Nephron progenitor cell (in vitro differentiated cells): ENCODE measurements around the gene TAPT1.

Source experiments
- DNase-seq: peaks from one replicate; pipeline ENCODE4 v3.0.0; 2021
- H3K27ac Mint-ChIP-seq: 2 replicates; pipeline ENCODE4 v1.8.0; 2021; ENCODE audit warnings: mild to moderate bottlenecking, moderate library complexity, mixed read lengths
- H3K27me3 Mint-ChIP-seq: 2 replicates; pipeline ENCODE4 v1.8.0; 2021; ENCODE audit warnings: mild to moderate bottlenecking, low read depth, mixed read lengths; ENCODE audit not compliant: poor library complexity
- H3K36me3 Mint-ChIP-seq: 2 replicates; pipeline ENCODE4 v1.8.0; 2021; ENCODE audit warnings: low read depth, mixed read lengths
- H3K4me1 Mint-ChIP-seq: 2 replicates; pipeline ENCODE4 v1.8.0; 2021; ENCODE audit warnings: mixed read lengths
- H3K4me3 Mint-ChIP-seq: 2 replicates; pipeline ENCODE4 v1.8.0; 2021; ENCODE audit warnings: mild to moderate bottlenecking, moderate library complexity, mixed read lengths
- H3K9me3 Mint-ChIP-seq: 2 replicates; pipeline ENCODE4 v1.8.0; 2021; ENCODE audit warnings: mild to moderate bottlenecking, moderate library complexity, mixed read lengths
- TF ChIP-seq, protein P1 (sequence below): fragments of 200-600 bp; sonication (generic); IDR thresholded peaks from 2 replicates; pipeline ENCODE4 v1.5.0; 2021; ENCODE audit warnings: antibody characterized with exemption

The TAPT1 gene

DNA sequence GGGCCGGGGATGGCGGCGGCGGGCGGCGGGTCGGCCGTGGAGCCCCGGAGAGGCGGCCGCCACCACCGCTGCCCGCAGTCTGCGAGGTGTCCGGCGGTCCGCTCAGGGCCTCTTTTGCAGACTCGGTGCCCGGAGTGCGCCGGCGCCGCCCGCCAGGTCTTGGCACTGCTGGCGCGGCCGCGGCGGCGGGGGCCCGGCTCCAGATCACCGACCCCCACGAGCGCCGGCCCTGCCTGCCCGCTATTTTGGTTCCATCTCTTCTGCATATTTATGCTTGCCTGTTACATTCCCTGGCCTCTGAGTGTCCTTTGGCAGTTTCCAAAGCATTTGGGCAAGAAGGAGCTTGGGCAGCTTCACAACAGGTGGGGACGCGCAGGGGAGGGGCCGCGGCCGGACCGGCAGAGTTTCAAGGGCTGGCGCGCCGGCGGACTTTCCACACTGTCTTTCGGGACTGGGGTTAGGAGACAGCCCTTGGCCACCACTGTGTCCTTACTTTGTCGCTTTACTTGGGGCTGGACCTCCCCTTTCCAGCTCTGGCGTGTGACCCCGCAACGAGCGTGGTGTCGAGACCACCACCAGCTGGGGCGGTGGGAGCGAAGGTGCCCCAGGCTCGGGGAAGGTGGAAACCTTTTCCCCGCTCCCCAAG is 668 bp upstream of the TAPT1 start:
- Mint-ChIP-seq H3K4me1 (peaks cover 65% of the 10 kb centered on the region), H3K27ac (peak overlapping the region; percentile 99), H3K36me3 (peaks cover 3% of the 10 kb centered on the region), H3K27me3 (no peaks in the 10 kb centered on the region), H3K9me3 (no peaks in the 10 kb centered on the region), H3K4me3 (peak overlapping the region; percentile 96)
- peak; percentile 69 for DNase-seq
- TF ChIP-seq, protein P1, sequence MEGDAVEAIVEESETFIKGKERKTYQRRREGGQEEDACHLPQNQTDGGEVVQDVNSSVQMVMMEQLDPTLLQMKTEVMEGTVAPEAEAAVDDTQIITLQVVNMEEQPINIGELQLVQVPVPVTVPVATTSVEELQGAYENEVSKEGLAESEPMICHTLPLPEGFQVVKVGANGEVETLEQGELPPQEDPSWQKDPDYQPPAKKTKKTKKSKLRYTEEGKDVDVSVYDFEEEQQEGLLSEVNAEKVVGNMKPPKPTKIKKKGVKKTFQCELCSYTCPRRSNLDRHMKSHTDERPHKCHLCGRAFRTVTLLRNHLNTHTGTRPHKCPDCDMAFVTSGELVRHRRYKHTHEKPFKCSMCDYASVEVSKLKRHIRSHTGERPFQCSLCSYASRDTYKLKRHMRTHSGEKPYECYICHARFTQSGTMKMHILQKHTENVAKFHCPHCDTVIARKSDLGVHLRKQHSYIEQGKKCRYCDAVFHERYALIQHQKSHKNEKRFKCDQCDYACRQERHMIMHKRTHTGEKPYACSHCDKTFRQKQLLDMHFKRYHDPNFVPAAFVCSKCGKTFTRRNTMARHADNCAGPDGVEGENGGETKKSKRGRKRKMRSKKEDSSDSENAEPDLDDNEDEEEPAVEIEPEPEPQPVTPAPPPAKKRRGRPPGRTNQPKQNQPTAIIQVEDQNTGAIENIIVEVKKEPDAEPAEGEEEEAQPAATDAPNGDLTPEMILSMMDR = no peak

DNA sequence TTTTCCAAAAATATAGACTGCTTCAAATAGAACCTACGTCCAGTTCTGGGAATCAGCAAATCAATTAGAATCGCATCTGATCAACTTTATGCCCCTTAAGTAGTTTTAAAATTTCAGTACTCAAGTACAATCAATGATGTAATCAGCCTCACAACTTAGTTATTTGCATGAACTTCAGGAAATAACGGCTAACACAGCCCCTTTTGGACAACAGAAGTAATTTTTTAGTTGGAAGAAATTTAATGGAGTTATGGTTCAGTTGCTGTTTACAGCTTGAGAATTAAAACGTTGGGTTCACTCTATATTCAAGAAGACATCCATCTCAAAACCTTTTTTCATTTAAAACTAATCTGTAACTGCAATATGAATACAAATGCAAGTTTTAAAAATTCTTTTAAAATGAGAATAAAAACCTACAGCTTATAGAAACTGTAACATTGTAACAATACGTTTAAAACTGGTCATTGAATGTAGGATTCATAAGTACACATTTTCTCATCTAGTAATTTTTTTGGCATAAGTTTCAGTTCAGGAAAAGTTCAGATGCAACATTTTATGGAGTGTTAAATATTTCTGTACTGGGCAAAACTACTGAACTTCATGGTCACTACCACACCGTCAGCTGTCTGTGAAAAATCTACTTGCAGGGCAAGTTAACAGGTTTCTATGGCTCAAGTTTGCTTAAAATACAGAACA is 956 bp downstream of the TAPT1 start:
- Mint-ChIP-seq H3K36me3 (peaks cover 3% of the 10 kb centered on the region), H3K4me1 (peaks cover 49% of the 10 kb centered on the region), H3K27me3 (no peaks in the 10 kb centered on the region), H3K9me3 (no peaks in the 10 kb centered on the region), H3K4me3 (peak overlapping the region; percentile 88), H3K27ac (peak overlapping the region; percentile 86)
- no peak for DNase-seq
- TF ChIP-seq, protein P1 = no peak

- peaks cover 44% of the 10 kb centered on the region for H3K4me1 Mint-ChIP-seq
- peak overlapping the region; percentile 0 for H3K27ac Mint-ChIP-seq
- peaks cover 7% of the 10 kb centered on the region for H3K36me3 Mint-ChIP-seq
- H3K27me3 Mint-ChIP-seq = no peaks in the 10 kb centered on the region
- no peaks in the 10 kb centered on the region for H3K9me3 Mint-ChIP-seq
- peak overlapping the region; percentile 88 for H3K4me3 Mint-ChIP-seq
- TF ChIP-seq, protein P1 = no peak
- no peak for DNase-seq
These were observed 1.8 kb downstream of the TAPT1 start for GRCh38 chr4:16224264-16225166.

DNA sequence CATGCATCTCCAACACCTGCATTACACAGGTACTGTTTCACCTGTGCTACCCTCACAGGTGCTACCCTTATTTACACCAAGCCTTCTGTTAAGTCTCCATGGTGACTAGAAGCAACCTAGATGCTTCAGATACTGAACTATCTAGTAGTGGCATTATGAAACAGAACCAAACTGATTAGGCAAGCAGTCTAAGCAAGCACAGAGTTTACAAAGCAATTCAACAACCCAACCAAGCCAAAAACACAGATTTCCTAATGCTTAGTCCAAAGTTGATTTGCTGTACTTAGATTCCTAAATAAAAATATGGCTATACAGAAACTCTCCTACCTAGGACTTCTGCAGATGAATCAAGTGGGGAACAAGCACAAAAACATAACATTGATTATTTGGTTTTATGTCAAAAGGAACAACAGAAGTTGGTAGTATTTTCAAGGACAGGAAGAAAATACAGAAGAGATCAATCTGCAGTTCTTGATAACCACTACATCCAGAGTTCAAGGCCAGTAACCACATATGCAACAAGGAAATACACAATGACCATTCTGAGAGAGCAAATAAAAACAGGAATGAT is 3.2 kb downstream of the TAPT1 start:
- TF ChIP-seq, protein P1 = no peak
- no peak overlapping the region for H3K27ac Mint-ChIP-seq
- no peaks in the 10 kb centered on the region for H3K9me3 Mint-ChIP-seq
- H3K4me1 Mint-ChIP-seq = peaks cover 32% of the 10 kb centered on the region
- no peak for DNase-seq
- peak overlapping the region; percentile 19 for H3K4me3 Mint-ChIP-seq
- H3K36me3 Mint-ChIP-seq = peaks cover 4% of the 10 kb centered on the region
- no peaks in the 10 kb centered on the region for H3K27me3 Mint-ChIP-seq

DNA sequence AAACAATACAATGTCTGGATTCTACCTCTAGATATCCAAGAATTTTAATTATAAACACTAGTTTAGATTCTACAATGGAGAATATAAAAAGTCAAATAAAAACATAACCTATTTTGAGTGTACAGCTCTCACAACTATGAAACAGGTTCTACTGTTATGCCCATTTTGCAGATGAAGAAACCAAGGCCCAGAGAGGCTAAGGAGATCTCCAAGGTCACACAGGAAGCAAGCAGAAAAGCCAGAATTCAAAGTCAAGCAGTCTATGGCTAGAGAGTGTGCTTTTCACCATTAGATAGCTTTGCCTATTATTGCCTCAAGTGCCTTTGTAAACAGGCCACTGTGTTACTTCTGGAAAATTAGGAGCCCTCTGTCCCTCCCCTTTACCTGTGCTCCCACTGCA is 7.3 kb downstream of the TAPT1 start:
- H3K4me3 Mint-ChIP-seq = no peak overlapping the region

More for the DNA sequence above, 7.3 kb downstream of the TAPT1 start:
- peaks cover 10% of the 10 kb centered on the region for H3K4me1 Mint-ChIP-seq
- TF ChIP-seq, protein P1 = no peak
- no peak for DNase-seq
- H3K9me3 Mint-ChIP-seq = no peaks in the 10 kb centered on the region
- H3K36me3 Mint-ChIP-seq = peaks cover 4% of the 10 kb centered on the region
- no peak overlapping the region for H3K27ac Mint-ChIP-seq
- H3K27me3 Mint-ChIP-seq = no peaks in the 10 kb centered on the region
